Ishikawa (cell line): ENCODE data around the gene PHLDB3.

ENCODE experiments used
- CEBPB ChIP-seq: IDR thresholded peaks from 2 replicates; pipeline ENCODE4 v1.6.1; 2012
- EGR1 ChIP-seq: IDR thresholded peaks from 2 replicates; pipeline ENCODE4 v1.6.1; 2012
- FOXM1 ChIP-seq: IDR thresholded peaks from 2 replicates; pipeline ENCODE4 v1.6.1; 2012; ENCODE audit warnings: low read depth, borderline replicate concordance
- MAX ChIP-seq: IDR thresholded peaks from 2 replicates; pipeline ENCODE4 v1.6.1; 2012
- NFIC ChIP-seq: IDR thresholded peaks from 2 replicates; pipeline ENCODE4 v1.6.1; 2012
- RAD21 ChIP-seq: IDR thresholded peaks from 2 replicates; pipeline ENCODE4 v1.6.1; 2012; ENCODE audit warnings: low read depth
- REST ChIP-seq: IDR thresholded peaks from 2 replicates; pipeline ENCODE4 v1.6.1; 2012; ENCODE audit warnings: low read depth, mild to moderate bottlenecking
- USF1 ChIP-seq: IDR thresholded peaks from 2 replicates; pipeline ENCODE4 v1.6.1; 2012

GRCh38 chr19:43471091-43471490 lies 33.5 kb downstream of the PHLDB3 start:
- TF ChIP-seq MAX (no peak), FOXM1 (no peak), RAD21 (no peak), EGR1 (no peak), USF1 (no peak), NFIC (no peak), CEBPB (no peak), REST (no peak)
